NCI-H1436 treated with DMSO at 0.1 percent for 48 hours (cell line): ENCODE results near the gene LPCAT1.
"Not testable (repeated sequence)": the region's sequence is repeated elsewhere in the genome, so short reads cannot be mapped to it uniquely, and the experiment has no call there.

Source experiments
- DNase-seq: peaks from one replicate; lab custom pipeline; 2025; lab: John Stamatoyannopoulos, UW

The LPCAT1 gene, protein sequence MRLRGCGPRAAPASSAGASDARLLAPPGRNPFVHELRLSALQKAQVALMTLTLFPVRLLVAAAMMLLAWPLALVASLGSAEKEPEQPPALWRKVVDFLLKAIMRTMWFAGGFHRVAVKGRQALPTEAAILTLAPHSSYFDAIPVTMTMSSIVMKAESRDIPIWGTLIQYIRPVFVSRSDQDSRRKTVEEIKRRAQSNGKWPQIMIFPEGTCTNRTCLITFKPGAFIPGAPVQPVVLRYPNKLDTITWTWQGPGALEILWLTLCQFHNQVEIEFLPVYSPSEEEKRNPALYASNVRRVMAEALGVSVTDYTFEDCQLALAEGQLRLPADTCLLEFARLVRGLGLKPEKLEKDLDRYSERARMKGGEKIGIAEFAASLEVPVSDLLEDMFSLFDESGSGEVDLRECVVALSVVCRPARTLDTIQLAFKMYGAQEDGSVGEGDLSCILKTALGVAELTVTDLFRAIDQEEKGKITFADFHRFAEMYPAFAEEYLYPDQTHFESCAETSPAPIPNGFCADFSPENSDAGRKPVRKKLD

GRCh38 chr5:1523793-1524480, at the start of gene LPCAT1:
TSS of gene LPCAT1 (minus strand) at chr5:1523960. CDS start at chr5:1523844, 116 bp downstream.
- no peak for DNase-seq

- not testable (repeated sequence) for DNase-seq
Measured at GRCh38 chr5:1571875-1572274, 48.1 kb upstream of the LPCAT1 start.

DNA sequence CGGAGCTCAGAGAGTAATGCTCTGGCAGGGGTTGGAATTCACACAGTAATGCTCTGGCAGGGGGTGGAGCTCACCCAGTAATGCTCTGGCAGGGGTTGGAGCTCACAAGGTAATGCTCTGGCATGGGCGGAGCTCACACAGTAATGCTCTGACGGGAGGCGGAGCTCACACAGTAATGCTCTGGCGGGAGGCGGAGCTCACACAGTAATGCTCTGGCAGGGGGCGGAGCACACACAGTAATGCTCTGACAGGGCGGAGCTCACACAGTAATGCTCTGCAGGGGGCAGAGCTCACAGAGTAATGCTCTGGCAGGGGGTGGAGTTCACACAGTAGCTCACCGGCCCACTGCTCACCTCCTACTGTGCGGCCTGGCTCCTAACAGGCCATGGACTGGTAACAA, 47.2 kb upstream of the LPCAT1 start:
- DNase-seq, result no peak

DNA sequence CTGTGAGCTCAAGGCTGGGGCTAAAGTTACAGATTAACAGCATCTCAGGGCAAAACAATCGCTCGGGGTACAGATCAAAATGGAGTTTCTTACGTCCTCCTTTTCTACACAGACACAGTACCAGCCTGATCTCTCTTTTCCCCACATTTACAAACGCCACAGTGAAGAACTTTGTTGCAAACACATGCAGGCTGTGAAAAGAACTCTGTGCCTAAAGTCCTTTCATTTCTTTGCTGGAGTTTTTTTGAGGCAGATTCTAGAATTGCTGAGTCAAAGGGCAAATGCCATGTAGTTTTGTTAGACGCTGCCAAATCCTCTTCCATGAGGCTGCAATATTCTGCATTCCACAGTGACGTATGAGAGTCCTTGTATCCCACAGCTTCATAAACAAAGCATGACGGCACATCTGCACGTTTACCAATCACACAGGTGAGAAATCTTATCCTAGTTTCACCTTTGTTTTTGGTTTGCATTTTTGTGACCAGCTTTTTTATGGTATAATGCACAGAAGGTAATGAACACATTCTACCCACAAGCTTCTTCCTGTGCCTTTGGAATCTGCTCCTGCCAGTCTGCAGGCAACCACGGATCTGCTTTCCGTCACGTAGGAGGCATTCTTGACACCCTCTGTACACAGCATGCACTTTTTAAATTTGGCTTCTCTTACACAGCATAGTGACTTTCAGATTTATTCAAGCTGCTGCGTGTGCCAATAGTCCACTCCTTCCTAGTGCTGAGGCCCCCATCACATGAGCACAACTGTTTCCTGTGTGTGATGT, 44.6 kb upstream of the LPCAT1 start:
- no peak for DNase-seq

DNA sequence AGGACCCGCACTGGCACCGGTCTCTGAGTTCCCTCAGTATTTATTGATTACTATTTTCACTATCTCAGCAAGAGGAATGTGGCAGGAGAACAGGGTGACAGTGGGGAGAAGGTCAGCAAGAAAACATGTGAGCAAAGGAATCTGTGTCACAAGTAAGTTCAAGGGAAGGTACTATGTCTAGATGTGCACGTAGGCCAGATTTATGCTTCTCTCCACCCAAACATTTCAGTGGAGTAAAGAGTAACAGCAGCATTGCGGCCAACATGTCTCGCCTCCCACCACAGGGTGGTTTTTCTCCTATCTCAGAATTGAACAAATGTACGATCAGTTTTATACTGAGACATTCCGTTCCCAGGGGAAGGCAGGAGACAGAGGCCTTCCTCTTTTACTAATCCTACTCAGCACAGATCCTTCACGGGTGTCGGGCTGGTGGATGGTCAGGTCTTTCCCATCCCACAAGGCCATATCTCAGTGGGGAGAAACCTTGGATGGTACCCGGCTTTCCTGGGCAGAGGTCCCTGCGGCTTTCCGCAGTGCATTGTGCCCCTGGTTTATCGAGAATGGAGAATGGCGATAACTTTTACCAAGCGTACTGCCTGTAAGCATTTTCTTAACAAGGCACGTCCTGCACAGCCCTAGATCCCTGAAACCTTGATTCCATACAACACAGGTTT, 43.9 kb upstream of the LPCAT1 start:
- DNase-seq, result not testable (repeated sequence)

DNA sequence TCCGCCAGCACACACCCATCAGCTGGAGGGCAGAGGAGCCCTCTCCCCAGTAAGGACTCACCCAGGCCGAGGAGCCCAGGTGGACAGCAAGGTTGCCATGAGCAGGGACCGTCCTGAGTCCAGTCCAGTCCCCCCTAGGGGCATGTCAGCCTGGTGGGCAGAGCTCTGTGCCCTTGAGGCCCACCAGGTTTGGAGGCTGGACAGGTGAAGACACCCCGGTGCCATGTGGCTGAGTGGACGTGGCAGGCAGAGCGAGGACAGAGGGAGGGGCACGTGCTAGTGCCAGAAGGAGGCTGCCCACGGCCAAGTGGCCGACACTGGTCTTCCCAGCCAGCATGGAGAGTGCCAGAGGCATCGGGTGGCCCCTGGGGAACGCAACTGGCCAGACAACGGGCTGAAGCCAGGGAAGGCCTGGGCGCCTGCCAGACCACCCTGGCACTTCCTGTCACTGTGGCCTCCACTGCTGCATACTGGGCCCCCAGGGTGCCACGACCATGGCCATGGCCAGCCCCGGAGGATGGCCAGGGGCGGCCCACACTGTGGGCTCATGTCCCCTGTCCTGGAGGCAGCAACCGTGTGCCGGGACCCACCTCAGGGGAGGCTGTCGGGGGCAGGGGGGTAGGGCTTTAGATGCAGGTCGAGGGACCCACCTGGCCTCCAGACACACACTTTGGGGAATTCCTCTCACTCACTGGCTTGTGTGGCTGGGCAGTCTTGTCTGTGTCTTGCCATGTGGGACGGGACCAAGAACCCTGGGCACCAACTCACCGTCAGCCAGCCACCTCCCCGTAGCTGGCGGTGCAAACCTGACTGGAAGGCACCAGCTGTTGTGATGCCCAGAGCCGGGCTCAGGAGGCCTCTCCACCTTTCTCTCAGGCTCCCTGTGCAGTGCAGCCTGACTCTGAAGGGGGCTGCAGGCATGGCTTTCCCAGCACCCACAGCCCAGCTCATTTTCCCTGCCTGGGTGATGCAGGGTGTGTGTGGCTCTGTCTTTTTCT, 42.3 kb upstream of the LPCAT1 start:
- DNase-seq, result no peak

DNA sequence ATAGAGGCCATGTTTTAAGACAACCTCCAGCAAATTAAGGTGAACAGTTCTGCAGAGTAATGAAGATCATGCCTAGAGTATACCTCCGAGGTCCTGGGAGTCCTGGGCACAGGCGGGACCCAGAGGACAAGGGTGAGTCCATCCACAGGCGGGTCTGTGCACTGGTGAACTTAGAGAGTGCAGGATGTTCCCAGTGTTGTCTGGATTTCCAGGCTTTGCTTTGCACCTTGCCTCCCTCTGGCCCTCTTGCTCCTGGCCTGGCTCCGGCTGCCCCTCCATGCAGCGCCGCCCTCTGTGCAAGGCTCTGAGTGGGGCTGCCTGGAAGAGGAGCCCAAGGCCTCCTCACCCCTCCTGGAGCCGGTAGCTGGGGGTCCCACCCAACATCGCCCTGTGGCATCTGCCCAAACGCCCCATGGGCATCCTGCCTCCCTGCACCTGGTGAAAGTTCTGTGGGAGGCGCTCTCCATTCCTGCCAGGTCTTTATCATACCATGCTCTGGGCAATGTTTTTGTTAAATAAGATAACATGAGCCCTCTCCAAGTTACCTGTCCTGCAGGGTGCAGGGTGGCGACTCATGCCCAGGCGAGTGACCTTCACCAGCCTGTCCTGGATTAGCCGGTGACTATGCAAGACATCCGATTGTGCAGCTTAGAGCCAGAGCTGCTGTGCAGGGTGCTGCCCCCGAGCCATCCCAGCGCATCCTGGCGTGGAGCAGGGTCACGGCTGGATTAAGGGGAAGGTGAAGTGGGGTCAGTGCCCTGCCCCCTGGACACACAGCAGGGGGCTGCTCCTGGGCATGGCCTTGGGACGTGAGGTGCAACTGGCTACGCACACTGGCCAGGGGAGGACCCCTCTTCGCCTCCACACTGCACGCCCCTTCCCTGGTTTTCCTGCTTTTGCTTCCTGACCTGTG, 41.3 kb upstream of the LPCAT1 start:
- no peak for DNase-seq

DNA sequence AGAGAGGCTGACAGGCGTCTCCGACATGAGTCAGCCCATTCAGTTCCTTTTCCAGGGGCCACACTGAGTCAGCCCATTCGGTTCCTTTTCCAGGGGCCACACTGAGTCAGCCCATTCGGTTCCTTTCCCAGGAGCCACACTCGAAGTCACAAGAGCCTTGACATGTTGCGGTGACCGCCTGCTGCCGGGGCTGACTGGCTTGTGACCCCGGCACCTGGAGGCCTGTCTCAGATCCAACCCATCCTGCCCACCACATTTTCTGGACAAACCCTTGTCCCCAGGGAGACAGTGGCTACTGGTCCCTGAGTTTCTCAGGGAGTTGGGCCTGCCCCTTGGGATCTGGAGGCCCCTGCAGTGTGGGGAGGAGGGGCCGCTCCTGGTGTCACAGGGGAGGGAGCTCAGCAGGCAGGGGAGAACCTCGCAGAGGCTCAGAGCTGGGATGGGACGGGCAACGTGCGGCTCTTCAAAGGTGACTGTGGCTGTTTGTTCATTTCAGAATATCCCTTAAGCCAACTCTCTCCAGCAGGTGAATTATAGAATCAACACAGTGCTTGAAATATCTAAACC, 40.5 kb upstream of the LPCAT1 start:
- no peak for DNase-seq

DNA sequence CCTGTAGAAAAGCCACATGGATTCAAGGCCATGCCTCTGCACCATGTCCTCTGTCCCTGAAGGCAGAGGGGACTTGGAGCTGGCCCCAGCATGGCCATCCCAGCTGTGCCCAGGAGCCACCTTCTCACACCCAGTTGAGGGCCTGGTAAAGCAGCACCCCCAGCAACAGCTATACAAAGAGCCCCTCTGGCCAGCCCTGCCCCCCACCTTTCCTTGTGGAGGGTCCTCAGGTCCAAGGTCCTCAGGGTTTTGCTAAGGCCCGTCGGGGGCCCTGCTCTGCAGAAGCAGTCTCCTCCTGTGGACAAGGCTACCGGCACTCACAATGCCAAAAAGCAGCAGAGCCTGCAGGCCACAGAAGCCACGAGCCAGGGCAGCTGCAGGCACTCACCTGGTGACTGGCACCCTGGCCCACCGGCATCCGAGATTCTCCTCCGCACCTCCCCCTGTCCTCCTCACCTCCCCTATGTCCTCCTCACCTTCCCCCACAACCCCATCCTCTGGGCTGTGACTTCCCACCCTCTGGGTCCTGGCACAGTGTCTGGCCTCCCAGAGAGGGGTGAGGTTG, 39.9 kb upstream of the LPCAT1 start:
- no peak for DNase-seq

DNA sequence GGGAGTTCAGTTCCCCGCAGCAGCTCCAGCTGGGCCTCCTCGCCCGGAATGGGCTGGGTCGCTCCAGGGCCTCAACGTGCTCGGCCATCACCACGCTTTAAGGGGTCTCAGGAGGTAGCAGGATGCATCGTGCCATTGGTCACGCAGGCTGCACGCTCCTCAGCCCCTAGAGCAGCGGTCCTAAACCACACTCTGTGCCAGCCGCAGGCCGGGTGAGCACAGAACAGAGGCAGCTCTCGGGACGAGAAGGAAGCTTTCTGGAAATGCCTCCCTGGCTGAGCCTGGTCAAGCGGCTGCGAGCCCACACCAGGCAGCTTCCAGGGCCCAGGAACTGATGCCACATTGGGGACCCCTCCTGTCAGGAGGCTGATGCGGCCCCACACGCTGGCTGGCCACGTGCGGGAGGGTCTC, 39.3 kb upstream of the LPCAT1 start:
- no peak for DNase-seq

- DNase-seq, result no peak
Measured at GRCh38 chr5:1562599-1562998, 38.8 kb upstream of the LPCAT1 start.

DNA sequence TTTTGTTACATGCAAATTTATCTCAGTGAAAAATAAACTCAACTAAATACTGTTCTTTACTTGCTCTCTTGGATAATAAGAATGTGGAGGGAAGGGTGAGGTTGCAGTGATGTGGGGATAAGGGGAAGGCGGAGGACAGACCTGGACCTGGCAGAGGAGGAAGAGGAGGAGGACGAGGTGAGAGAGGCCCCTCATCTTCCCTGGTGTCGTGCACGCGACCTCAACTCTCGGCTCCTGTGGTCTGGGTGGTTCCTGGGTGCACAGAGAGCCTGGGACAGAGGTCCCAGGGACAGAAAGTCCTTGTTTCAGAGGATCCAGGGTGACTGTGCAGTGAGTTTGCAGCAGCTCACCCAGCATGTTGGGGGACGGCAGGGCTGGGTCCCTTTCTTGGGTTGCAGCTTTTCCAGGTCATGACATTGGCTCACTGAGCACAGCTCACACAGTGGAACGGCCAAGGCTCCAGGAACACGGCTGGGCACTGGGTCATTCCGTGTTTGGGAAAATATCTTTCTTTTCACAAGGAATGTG, 37.7 kb upstream of the LPCAT1 start:
- no peak for DNase-seq

GRCh38 chr5:1560499-1560898, 36.7 kb upstream of the LPCAT1 start:
- not testable (repeated sequence) for DNase-seq

GRCh38 chr5:1558944-1559343, 35.2 kb upstream of the LPCAT1 start:
- DNase-seq, result no peak

- no peak for DNase-seq
Measured at GRCh38 chr5:1557114-1557873, 33.5 kb upstream of the LPCAT1 start.

- no peak for DNase-seq
Measured at GRCh38 chr5:1555808-1556731, 32.3 kb upstream of the LPCAT1 start.
